Neural cell (in vitro differentiated cells): ENCODE results near the gene MRTFA. TPM values are rescaled to one million over a fixed set of nuclear protein-coding genes. Genes with fewer than 3 reads are reported as not detected.

ENCODE experiments used
- H2AFZ ChIP-seq: fragments of 200-600, 300-800 bp; sonication (generic), shearing (Covaris generic); 2 replicates; pipeline ENCODE4 v1.6.0; 2014; ENCODE audit warnings: low read depth, mild to moderate bottlenecking, antibody characterized with exemption, low read length, moderate library complexity
- H3F3A ChIP-seq: fragments of 200-600 bp; shearing (Covaris generic); 2 replicates; pipeline ENCODE4 v1.6.1; 2016; ENCODE audit warnings: mild to moderate bottlenecking, moderate library complexity, mixed read lengths, antibody characterized with exemption, low read length; ENCODE audit not compliant: insufficient read depth, poor library complexity, severe bottlenecking
- H3K27ac ChIP-seq: fragments of 200-600, 300-800 bp; sonication (generic), shearing (Covaris generic); 2 replicates; pipeline ENCODE4 v1.5.1; 2014; ENCODE audit warnings: mild to moderate bottlenecking, low read length, moderate library complexity
- H3K27me3 ChIP-seq: fragments of 300-800, 200-600 bp; sonication (generic), shearing (Covaris generic); 2 replicates; pipeline ENCODE4 v1.6.0; 2014; ENCODE audit warnings: mild to moderate bottlenecking, low read depth, low read length, moderate library complexity; ENCODE audit not compliant: insufficient read depth
- H3K36me3 ChIP-seq: fragments of 300-800, 200-600 bp; sonication (generic), shearing (Covaris generic); 2 replicates; pipeline ENCODE4 v1.5.1; 2014; ENCODE audit warnings: mild to moderate bottlenecking, antibody characterized with exemption, low read length, moderate library complexity; ENCODE audit not compliant: insufficient read depth
- H3K4me2 ChIP-seq: fragments of 300-800, 200-600 bp; sonication (generic), shearing (Covaris generic); 2 replicates; pipeline ENCODE4 v1.6.0; 2014; ENCODE audit warnings: mild to moderate bottlenecking, low read length
- H3K4me3 ChIP-seq: fragments of 300-800, 200-600 bp; sonication (generic), shearing (Covaris generic); 2 replicates; pipeline ENCODE4 v1.5.1; 2014; ENCODE audit warnings: mild to moderate bottlenecking, low read length, moderate library complexity
- H3K79me2 ChIP-seq: fragments of 200-600 bp; shearing (Covaris generic); replicated peaks from 2 replicates; pipeline ENCODE4 v1.6.0; 2014; ENCODE audit warnings: mild to moderate bottlenecking, low read length, moderate library complexity; ENCODE audit not compliant: insufficient read depth
- H3K9ac ChIP-seq: fragments of 300-800, 200-600 bp; sonication (generic), shearing (Covaris generic); 2 replicates; pipeline ENCODE4 v1.6.1; 2016; ENCODE audit warnings: mild to moderate bottlenecking, low read length, mixed read lengths
- H3K9me2 ChIP-seq: fragments of 200-600 bp; shearing (Covaris generic); 2 replicates; pipeline ENCODE4 v1.6.1; 2016; ENCODE audit warnings: mild to moderate bottlenecking, low read length, mixed read lengths; ENCODE audit not compliant: insufficient read depth
- H3K9me3 ChIP-seq: fragments of 200-600, 300-800 bp; sonication (generic), shearing (Covaris generic); 2 replicates; pipeline ENCODE4 v1.6.1; 2016; ENCODE audit warnings: mild to moderate bottlenecking, mixed run types, low read length, moderate library complexity, mixed read lengths
- H4K20me1 ChIP-seq: fragments of 200-600 bp; shearing (Covaris generic); 2 replicates; pipeline ENCODE4 v1.6.1; 2016; ENCODE audit warnings: mild to moderate bottlenecking, mixed run types; ENCODE audit not compliant: insufficient read depth
- CTCF ChIP-seq: fragments of 450-650 bp; IDR thresholded peaks from 2 replicates; pipeline ENCODE4 v1.5.1; 2014; ENCODE audit warnings: antibody characterized with exemption, mild to moderate bottlenecking, moderate library complexity; ENCODE audit not compliant: poor library complexity, severe bottlenecking
- EP300 ChIP-seq: fragments of 450-650 bp; conservative IDR thresholded peaks from 2 replicates; pipeline ENCODE4 v1.6.1; 2014; ENCODE audit warnings: antibody characterized with exemption, mild to moderate bottlenecking, moderate library complexity; ENCODE audit not compliant: poor library complexity, severe bottlenecking
- EZH2 ChIP-seq: fragments of 200-600, 300-800 bp; shearing (Covaris generic), sonication (generic); IDR thresholded peaks from 2 replicates; pipeline ENCODE4 v1.6.1; 2014; ENCODE audit warnings: antibody characterized with exemption, low read length, borderline replicate concordance, mild to moderate bottlenecking; ENCODE audit not compliant: insufficient read depth, poor library complexity, severe bottlenecking
- MXI1 ChIP-seq: fragments of 450-650 bp; conservative IDR thresholded peaks from 2 replicates; pipeline ENCODE4 v1.6.1; 2014; ENCODE audit warnings: antibody characterized with exemption, mild to moderate bottlenecking; ENCODE audit not compliant: poor library complexity, severe bottlenecking
- POLR2AphosphoS5 ChIP-seq: IDR thresholded peaks from 2 replicates; pipeline ENCODE4 v1.6.1; 2012
- RAD21 ChIP-seq: fragments of 450-650 bp; conservative IDR thresholded peaks from 2 replicates; pipeline ENCODE4 v1.6.1; 2014; ENCODE audit warnings: antibody characterized with exemption, mild to moderate bottlenecking, moderate library complexity
- REST ChIP-seq: IDR thresholded peaks from 2 replicates; pipeline ENCODE4 v1.6.1; 2012; ENCODE audit warnings: borderline replicate concordance
- SMC3 ChIP-seq: fragments of 450-650 bp; conservative IDR thresholded peaks from 2 replicates; pipeline ENCODE4 v1.6.1; 2014; ENCODE audit warnings: antibody characterized with exemption, mild to moderate bottlenecking, moderate library complexity; ENCODE audit not compliant: poor library complexity
- TAF1 ChIP-seq: IDR thresholded peaks from 2 replicates; pipeline ENCODE4 v1.6.1; 2012; ENCODE audit warnings: low read depth
- polyA plus RNA-seq: library from polyadenylated mRNA; depleted of rRNA; stranded (reverse); fragments of >200 nt; gene quantifications from 2 replicates; pipeline ENCODE4 v1.2.3, GENCODE V29; 2014

MRTFA gene
- polyA plus RNA-seq, 1 donor from 2014 or later, result 19.3 TPM

GRCh38 chr22:40610329-40610850 is 26.1 kb downstream of the MRTFA start:
- Histone ChIP-seq H3K4me3 (no peak overlapping the region), H4K20me1 (no peaks in the 10 kb centered on the region), H3K36me3 (no peaks in the 10 kb centered on the region), H3K27ac (no peak overlapping the region), H3K9me2 (no peaks in the 10 kb centered on the region), H3K4me2 (no peak overlapping the region), H3K79me2 (peaks cover 52% of the 10 kb centered on the region), H3K9me3 (no peaks in the 10 kb centered on the region), H2AFZ (no peak overlapping the region), H3K9ac (no peak overlapping the region), H3K27me3 (no peaks in the 10 kb centered on the region), H3F3A (no peaks in the 10 kb centered on the region)
- TF ChIP-seq TAF1, result no peak

- H3K36me3 ChIP-seq, result no peaks in the 10 kb centered on the region
- H3K27ac ChIP-seq, result no peak overlapping the region
- no peaks in the 10 kb centered on the region for H3K9me3 ChIP-seq
- TF ChIP-seq POLR2AphosphoS5 (no peak), EP300 (no peak), CTCF (no peak), EZH2 (no peak), RAD21 (no peak), SMC3 (no peak), MXI1 (no peak), TAF1 (no peak), REST (no peak)
- H3K27me3 ChIP-seq, result no peaks in the 10 kb centered on the region
- H3K4me3 ChIP-seq, result no peak overlapping the region
- peaks cover 50% of the 10 kb centered on the region for H3K79me2 ChIP-seq
- no peak overlapping the region for H3K4me2 ChIP-seq
- H3K9ac ChIP-seq, result no peak overlapping the region
- H2AFZ ChIP-seq, result no peak overlapping the region
- no peaks in the 10 kb centered on the region for H4K20me1 ChIP-seq
- no peaks in the 10 kb centered on the region for H3F3A ChIP-seq
- no peaks in the 10 kb centered on the region for H3K9me2 ChIP-seq
Observed at GRCh38 chr22:40609216-40609615, 27.3 kb downstream of the MRTFA start.

GRCh38 chr22:40607506-40607905 is 29.0 kb downstream of the MRTFA start:
- Histone ChIP-seq H3F3A (no peaks in the 10 kb centered on the region), H3K4me2 (no peak overlapping the region), H3K9me3 (no peaks in the 10 kb centered on the region), H3K4me3 (no peak overlapping the region), H3K36me3 (no peaks in the 10 kb centered on the region), H4K20me1 (no peaks in the 10 kb centered on the region), H3K9ac (no peak overlapping the region), H2AFZ (no peak overlapping the region), H3K79me2 (peaks cover 38% of the 10 kb centered on the region), H3K27ac (no peak overlapping the region), H3K9me2 (no peaks in the 10 kb centered on the region), H3K27me3 (no peaks in the 10 kb centered on the region)
- no peak for TF ChIP-seq EZH2
- no peak for TF ChIP-seq RAD21
- no peak for TF ChIP-seq SMC3
